GM19395 (cell line): ENCODE measurements around the gene CATSPERE.

Source experiments
- ATAC-seq: cut with Tn5 transposase; IDR thresholded peaks from one replicate; pipeline ENCODE4 v1.9.1; 2021; ENCODE audit warnings: mild to moderate bottlenecking, moderate library complexity; ENCODE audit not compliant: unreplicated experiment

The CATSPERE gene

GRCh38 chr1:244615301-244615700 lies 154.2 kb downstream of the CATSPERE start:
- no peak for ATAC-seq

GRCh38 chr1:244626709-244627108 lies 165.6 kb downstream of the CATSPERE start:
- no peak for ATAC-seq

- ATAC-seq: no peak
Measured at GRCh38 chr1:244628789-244629188, 167.7 kb downstream of the CATSPERE start.

GRCh38 chr1:244633140-244633539 lies 172.1 kb downstream of the CATSPERE start:
- ATAC-seq: no peak

- no peak for ATAC-seq
Measured at GRCh38 chr1:244634546-244634945, 173.5 kb downstream of the CATSPERE start.

GRCh38 chr1:244636488-244637259 lies 175.6 kb downstream of the CATSPERE start:
- ATAC-seq: no peak

GRCh38 chr1:244639561-244639960 lies 178.5 kb downstream of the CATSPERE start:
- ATAC-seq: no peak

GRCh38 chr1:244640917-244641316 lies 179.8 kb downstream of the CATSPERE start:
- no peak for ATAC-seq

GRCh38 chr1:244642526-244642925 lies 181.5 kb downstream of the CATSPERE start:
- no peak for ATAC-seq

GRCh38 chr1:244642988-244643387 lies 181.9 kb downstream of the CATSPERE start:
- no peak for ATAC-seq

- no peak for ATAC-seq
Measured at GRCh38 chr1:244645414-244645813, 184.3 kb downstream of the CATSPERE start.

- ATAC-seq: no peak
Measured at GRCh38 chr1:244645890-244646289, 184.8 kb downstream of the CATSPERE start.

GRCh38 chr1:244647819-244648218 lies 186.7 kb downstream of the CATSPERE start:
- ATAC-seq: no peak

GRCh38 chr1:244651956-244652622 lies 191.0 kb downstream of the CATSPERE start:
- ATAC-seq: no peak

GRCh38 chr1:244652623-244653438 lies 191.8 kb downstream of the CATSPERE start, which contains the start of gene DESI2:
Gene DESI2 (plus strand): TSS chr1:244653126. CDS start chr1:244653314, 188 bp downstream.
- ATAC-seq: peak; percentile 97

GRCh38 chr1:244653439-244654107 lies 192.5 kb downstream of the CATSPERE start:
- ATAC-seq: peak; percentile 0

GRCh38 chr1:244654108-244655038 lies 193.3 kb downstream of the CATSPERE start:
- ATAC-seq: no peak

GRCh38 chr1:244655186-244655585 lies 194.1 kb downstream of the CATSPERE start:
- ATAC-seq: no peak

GRCh38 chr1:244657421-244657820 lies 196.3 kb downstream of the CATSPERE start:
- no peak for ATAC-seq

- ATAC-seq: no peak
Measured at GRCh38 chr1:244659694-244660093, 198.6 kb downstream of the CATSPERE start.
